H1 (cell line): ENCODE measurements around the gene ASB1. TPM values are rescaled to one million over a fixed set of nuclear protein-coding genes. Genes with fewer than 3 reads are reported as not detected.

Experiments used
- CTCF ChIA-PET: fragments of 300-600 bp; sonication (Branson Sonifier 250); formaldehyde crosslinking; loops from one replicate; lab custom pipeline; 2021; ENCODE audit not compliant: partially characterized antibody; lab: Charles Lee
- POLR2A ChIA-PET: fragments of 300-600 bp; sonication (Branson Sonifier 250); formaldehyde crosslinking; loops from one replicate; lab custom pipeline; 2021; ENCODE audit warnings: inconsistent platforms; ENCODE audit not compliant: partially characterized antibody; lab: Charles Lee
- DNase-seq, 2 experiments: peaks; one replicate each; pipeline versions ENCODE4 v3.0.0 to v3.0.0-alpha.2; 2010 to 2022; ENCODE audit warnings: low spot score in 2 of 2, low read depth in 1 of 2, mixed read lengths in 1 of 2
- FAIRE-seq: peaks from 2 replicates; lab custom pipeline; 2011; peaks lifted over from hg19 to GRCh38; lab: Jason Lieb, UNC
- H2AFZ ChIP-seq: 2 replicates; pipeline ENCODE4 v1.8.1; 2012; ENCODE audit warnings: low read length, inconsistent platforms
- H2AK5ac ChIP-seq: 2 replicates; pipeline ENCODE4 v1.6.1; 2013; ENCODE audit warnings: low read depth, low read length
- H2BK120ac ChIP-seq: replicated peaks from 2 replicates; pipeline ENCODE3; 2013; ENCODE audit warnings: low read depth, low read length, inconsistent platforms
- H2BK12ac ChIP-seq: 2 replicates; pipeline ENCODE4 v1.6.1; 2013; ENCODE audit warnings: low read depth, low read length
- H2BK15ac ChIP-seq: 2 replicates; pipeline ENCODE4 v1.6.1; 2013; ENCODE audit warnings: low read length
- H2BK20ac ChIP-seq: 2 replicates; pipeline ENCODE4 v1.6.1; 2013; ENCODE audit warnings: low read length
- H2BK5ac ChIP-seq: 2 replicates; pipeline ENCODE4 v1.6.1; 2013; ENCODE audit warnings: low read depth, low read length
- H3K14ac ChIP-seq: 2 replicates; pipeline ENCODE4 v1.6.1; 2013; ENCODE audit warnings: inconsistent platforms; ENCODE audit not compliant: insufficient read length
- H3K18ac ChIP-seq: 2 replicates; pipeline ENCODE4 v1.6.1; 2013; ENCODE audit warnings: low read length; ENCODE audit errors: extremely low read depth
- H3K23ac ChIP-seq: 2 replicates; pipeline ENCODE4 v1.6.1; 2013; ENCODE audit warnings: inconsistent platforms; ENCODE audit not compliant: insufficient read length
- H3K23me2 ChIP-seq: 2 replicates; pipeline ENCODE4 v1.6.1; 2013; ENCODE audit warnings: low read depth, low read length
- H3K27ac ChIP-seq: 2 replicates; pipeline ENCODE4 v1.6.1; 2011; ENCODE audit warnings: low read depth, low read length, inconsistent platforms
- H3K27me3 ChIP-seq, 4 experiments: replicated peaks in 1 of 4; 1 replicate in 1 of 4; 2 replicates in 3 of 4; pipeline versions ENCODE4 v1.6.1 to v1.8.1; 2011 to 2013; ENCODE audit warnings: low read length in 3 of 4, mild to moderate bottlenecking in 3 of 4, inconsistent platforms in 2 of 4, mixed read lengths in 2 of 4, moderate library complexity in 1 of 4; ENCODE audit not compliant: control insufficient read depth in 3 of 4, insufficient read depth in 3 of 4; ENCODE audit errors: extremely low read depth in 1 of 4
- H3K36me3 ChIP-seq, 4 experiments: 2 replicates each; pipeline versions ENCODE4 v1.6.1 to v1.8.1; 2011 to 2013; ENCODE audit warnings: mild to moderate bottlenecking in 4 of 4, low read length in 3 of 4, moderate library complexity in 2 of 4, control low read depth in 1 of 4, inconsistent platforms in 1 of 4; ENCODE audit not compliant: insufficient read depth in 4 of 4, control insufficient read depth in 2 of 4
- H3K4ac ChIP-seq: replicated peaks from 2 replicates; pipeline ENCODE3; 2013; ENCODE audit warnings: low read length, low read depth, mixed read lengths, inconsistent platforms; ENCODE audit not compliant: insufficient read length
- H3K4me1 ChIP-seq, 4 experiments: replicated peaks in 1 of 4; 1 replicate in 1 of 4; 2 replicates in 3 of 4; pipeline versions ENCODE4 v1.6.1 to v1.8.1; 2011 to 2013; ENCODE audit warnings: low read length in 3 of 4, inconsistent platforms in 2 of 4, mixed read lengths in 1 of 4; ENCODE audit not compliant: insufficient read depth in 4 of 4, control insufficient read depth in 3 of 4
- H3K4me2 ChIP-seq, 2 experiments: 2 replicates each; pipeline versions ENCODE4 v1.6.1 to v1.8.1; 2011 to 2013; ENCODE audit warnings: low read depth in 2 of 2, low read length in 2 of 2, control low read depth in 1 of 2, inconsistent platforms in 1 of 2, mild to moderate bottlenecking in 1 of 2; ENCODE audit not compliant: insufficient read depth in 1 of 2
- H3K4me3 ChIP-seq, 4 experiments: fragments of 200-600, 300-600 bp in 1 of 4; sonication (generic), shearing (Covaris generic), sonication (Bioruptor Twin) in 1 of 4; 2 replicates each; pipeline versions ENCODE4 v1.5.1 to v1.8.1; 2011 to 2016; ENCODE audit warnings: low read length in 4 of 4, low read depth in 3 of 4, control low read depth in 2 of 4, inconsistent platforms in 2 of 4, mild to moderate bottlenecking in 2 of 4, mixed read lengths in 1 of 4, moderate library complexity in 1 of 4; ENCODE audit not compliant: insufficient read depth in 2 of 4; ENCODE audit errors: extremely low read depth in 1 of 4
- H3K56ac ChIP-seq: replicated peaks from 2 replicates; pipeline ENCODE3; 2013; ENCODE audit warnings: low read depth, mild to moderate bottlenecking, mixed read lengths, low read length, inconsistent platforms; ENCODE audit not compliant: insufficient read length
- H3K79me1 ChIP-seq: 2 replicates; pipeline ENCODE4 v1.6.1; 2013; ENCODE audit warnings: low read depth, low read length, control low read depth
- H3K79me2 ChIP-seq, 2 experiments: 2 replicates each; pipeline versions ENCODE4 v1.6.1 to v1.8.1; 2012 to 2013; ENCODE audit warnings: low read length in 2 of 2, mild to moderate bottlenecking in 2 of 2, inconsistent platforms in 1 of 2; ENCODE audit not compliant: insufficient read depth in 2 of 2, control insufficient read depth in 1 of 2
- H3K9ac ChIP-seq, 4 experiments: replicated peaks in 1 of 4; 1 replicate in 1 of 4; 2 replicates in 3 of 4; pipeline versions ENCODE4 v1.6.1 to v1.8.1; 2011 to 2013; ENCODE audit warnings: low read depth in 3 of 4, low read length in 3 of 4, control low read depth in 2 of 4, mild to moderate bottlenecking in 2 of 4, moderate library complexity in 2 of 4, inconsistent platforms in 1 of 4; ENCODE audit errors: extremely low read depth in 1 of 4
- H3K9me3 ChIP-seq, 2 experiments: 2 replicates each; pipeline versions ENCODE4 v1.6.1 to v1.8.1; 2012 to 2013; ENCODE audit warnings: mild to moderate bottlenecking in 2 of 2, moderate library complexity in 2 of 2, control low read depth in 1 of 2, inconsistent platforms in 1 of 2, low read depth in 1 of 2, low read length in 1 of 2, mixed read lengths in 1 of 2; ENCODE audit not compliant: insufficient read depth in 2 of 2
- H4K20me1 ChIP-seq, 2 experiments: replicated peaks in 1 of 2; 2 replicates each; pipeline versions ENCODE3 to v1.8.1; 2011 to 2013; ENCODE audit warnings: inconsistent platforms in 2 of 2, low read length in 2 of 2, mild to moderate bottlenecking in 1 of 2; ENCODE audit not compliant: insufficient read depth in 2 of 2, control insufficient read depth in 1 of 2
- H4K5ac ChIP-seq: 2 replicates; pipeline ENCODE4 v1.6.1; 2013; ENCODE audit warnings: low read length, low read depth, mixed read lengths, inconsistent platforms; ENCODE audit not compliant: insufficient read length
- H4K8ac ChIP-seq: 2 replicates; pipeline ENCODE4 v1.8.0; 2013; ENCODE audit warnings: mild to moderate bottlenecking, moderate library complexity, low read length, inconsistent platforms; ENCODE audit not compliant: insufficient read depth; ENCODE audit errors: extremely low read depth
- H4K91ac ChIP-seq: replicated peaks from 2 replicates; pipeline ENCODE3; 2013; ENCODE audit warnings: low read length, mixed read lengths, inconsistent platforms; ENCODE audit not compliant: insufficient read length
- GTF2F1 ChIP-seq: IDR thresholded peaks from 2 replicates; pipeline ENCODE4 v1.6.1; 2012; ENCODE audit warnings: low read depth, low read length, improper control_type of control experiment, borderline replicate concordance
- WGBS, 2 experiments: shearing (Covaris generic) in 1 of 2; methylation state at CpG; one replicate each; pipeline versions ENCODE4 v1.1.6 to v1.1.7; 2013 to 2015; ENCODE audit warnings: low lambda C conversion rate in 2 of 2, mixed read lengths in 2 of 2, inconsistent platforms in 1 of 2, low coverage in 1 of 2, missing lambda C conversion rate in 1 of 2; ENCODE audit not compliant: insufficient replicate concordance in 2 of 2, insufficient coverage in 1 of 2, insufficient read length in 1 of 2; ENCODE audit errors: extremely low coverage in 1 of 2, missing lambda C conversion rate in 1 of 2; 5-methylcytosine and 5-hydroxymethylcytosine counted together
- polyA plus RNA-seq, 7 experiments: library from polyadenylated mRNA; depleted of rRNA in 3 of 7; stranded (reverse) in 5 of 7; unstranded in 2 of 7; fragments of >200 nt in 5 of 7; fragments of 200-250 nt in 2 of 7; gene quantifications; 1 replicate in 5 of 7; 2 replicates in 1 of 7; 4 replicates in 1 of 7; pipeline versions ENCODE4 v1.2.1 to v1.2.3, GENCODE V29; 2011 to 2013; ENCODE audit warnings: missing spikeins in 2 of 7, mixed read lengths in 2 of 7
- total RNA-seq: library from RNA; stranded (reverse); fragmentation: NEBNext Ultra II Directional; extraction: Animal tissue kit (Norgen Biotek cat#: 25700); gene quantifications from 2 replicates; pipeline ENCODE4 v1.2.1, GENCODE V29; 2021
- TF ChIP-seq, protein P1 (sequence below): IDR thresholded peaks from 2 replicates; pipeline ENCODE4 v1.6.1; 2011; ENCODE audit warnings: low read length, improper control_type of control experiment

The ASB1 gene
- total and polyA plus RNA-seq, 2 of the 8 experiments (the other 6 are each of a cell fraction or from before 2014, with no cell fraction given): 24.1 to 36.0 TPM

DNA sequence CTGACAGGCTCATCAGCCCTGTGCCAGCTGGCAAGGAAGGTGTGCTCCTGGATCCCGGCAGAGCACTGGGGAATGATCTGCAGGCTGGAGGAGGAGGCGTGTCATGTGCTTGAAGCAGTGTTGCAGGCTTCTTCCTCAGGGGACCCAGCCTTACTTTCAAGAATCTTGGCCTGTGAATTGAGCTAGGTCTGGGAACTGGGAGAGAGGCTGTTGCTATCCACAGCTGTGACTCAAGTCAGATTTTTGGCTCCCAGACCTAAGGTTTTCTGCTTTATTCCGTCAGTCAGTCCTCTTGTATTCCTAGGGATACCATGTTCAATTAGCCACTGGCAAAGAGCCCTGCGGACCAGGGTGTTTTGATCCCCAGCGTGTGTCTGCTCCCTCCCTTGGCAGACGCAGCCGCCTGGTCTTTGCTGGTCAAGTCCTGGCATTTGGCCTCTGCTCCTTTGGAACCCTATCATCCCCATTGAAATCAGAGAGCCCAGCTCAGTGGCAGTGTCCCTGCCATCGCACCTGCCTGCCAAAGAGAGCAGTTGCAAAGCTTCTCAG is 32.4 kb downstream of the ASB1 start:
- Histone ChIP-seq H3K79me2 (no peaks in the 10 kb centered on the region), H2AFZ (no peak overlapping the region), H3K4me1 (no peaks in the 10 kb centered on the region), H3K14ac (no peak overlapping the region), H2BK20ac (no peak overlapping the region), H3K56ac (no peak overlapping the region), H3K27me3 (0 out of 7 replicates have a peak, but pooled peaks cover 0 to 4% (median 0%) of the 10 kb centered on the region in 4 experiments), H3K9me3 (peaks cover 0 to 3% of the 10 kb centered on the region in 2 experiments; a peak in 1 of 4 replicates), H4K5ac (no peak overlapping the region), H3K27ac (no peak overlapping the region), H3K18ac (no peak overlapping the region), H2BK120ac (no peak overlapping the region), H2AK5ac (no peak overlapping the region), H4K91ac (no peak overlapping the region), H3K23ac (no peak overlapping the region), H3K36me3 (no peaks in the 10 kb centered on the region), H3K4ac (no peak overlapping the region), H4K8ac (no peak overlapping the region), H4K20me1 (no peaks in the 10 kb centered on the region), H3K23me2 (no peaks in the 10 kb centered on the region), H3K4me2 (no peak overlapping the region), H2BK15ac (no peak overlapping the region), H3K79me1 (no peaks in the 10 kb centered on the region), H3K9ac (no peak overlapping the region), H2BK5ac (no peak overlapping the region), H3K4me3 (no peak overlapping the region), H2BK12ac (no peak overlapping the region)
- CTCF ChIA-PET: interaction anchor here (0.6 to 7.0 kb wide), 8 partner anchors 21 to 300 kb away, joined by 3 to 52 read pairs (median 3); no protein-coding TSS in a partner anchor
- no peak for DNase-seq
- WGBS, 2 experiments: 84% methylated on average over 8 of the region's 8 CpGs; no CpG with 5 or more reads in 1 of the 2 experiments
- POLR2A ChIA-PET: no interaction called here
- no peak for FAIRE-seq
- no peak for TF ChIP-seq GTF2F1
- TF ChIP-seq, protein P1, sequence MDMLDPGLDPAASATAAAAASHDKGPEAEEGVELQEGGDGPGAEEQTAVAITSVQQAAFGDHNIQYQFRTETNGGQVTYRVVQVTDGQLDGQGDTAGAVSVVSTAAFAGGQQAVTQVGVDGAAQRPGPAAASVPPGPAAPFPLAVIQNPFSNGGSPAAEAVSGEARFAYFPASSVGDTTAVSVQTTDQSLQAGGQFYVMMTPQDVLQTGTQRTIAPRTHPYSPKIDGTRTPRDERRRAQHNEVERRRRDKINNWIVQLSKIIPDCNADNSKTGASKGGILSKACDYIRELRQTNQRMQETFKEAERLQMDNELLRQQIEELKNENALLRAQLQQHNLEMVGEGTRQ: no peak
